Kidney (tissue), 13 donors: ENCODE results near the gene TARP.

Experiments used
- DNase-seq, 5 donors: peaks; one replicate each; pipeline ENCODE4 v3.0.0-alpha.2; 2013 to 2020
- FAIRE-seq: peaks from 2 replicates; lab custom pipeline; 2012; peaks lifted over from hg19 to GRCh38; lab: Jason Lieb, UNC
- H3K27ac ChIP-seq, 2 donors: one replicate each; pipeline ENCODE4 v1.7.0; 2013; ENCODE audit warnings: low read depth in 2 of 2, low read length in 2 of 2, inconsistent platforms in 1 of 2
- H3K27me3 ChIP-seq: one replicate; pipeline ENCODE4 v1.7.1; 2013; ENCODE audit warnings: low read length, inconsistent platforms; ENCODE audit not compliant: control insufficient read depth, insufficient read depth
- H3K36me3 ChIP-seq, 3 donors: one replicate each; pipeline versions ENCODE4 v1.7.0 to v1.7.1; 2013; ENCODE audit warnings: low read length in 3 of 3, control low read depth in 1 of 3, inconsistent platforms in 1 of 3; ENCODE audit not compliant: insufficient read depth in 3 of 3, control insufficient read depth in 2 of 3
- H3K4me1 ChIP-seq, 3 donors: one replicate each; pipeline versions ENCODE4 v1.7.0 to v1.7.1; 2013; ENCODE audit warnings: low read length in 3 of 3, inconsistent platforms in 1 of 3, low read depth in 1 of 3; ENCODE audit not compliant: control insufficient read depth in 2 of 3, insufficient read depth in 2 of 3
- H3K4me3 ChIP-seq, 3 donors: one replicate each; pipeline versions ENCODE4 v1.7.0 to v1.8.1; 2013; ENCODE audit warnings: low read length in 3 of 3, control low read depth in 1 of 3, inconsistent platforms in 1 of 3
- H3K9ac ChIP-seq, 3 donors: one replicate each; pipeline versions ENCODE4 v1.7.0 to v1.7.1; 2013; ENCODE audit warnings: low read length in 3 of 3, control low read depth in 1 of 3, inconsistent platforms in 1 of 3
- H3K9me3 ChIP-seq, 3 donors: one replicate each; pipeline versions ENCODE4 v1.7.0 to v1.7.1; 2013; ENCODE audit warnings: low read length in 3 of 3, control low read depth in 1 of 3, inconsistent platforms in 1 of 3; ENCODE audit not compliant: control insufficient read depth in 2 of 3, insufficient read depth in 1 of 3
- intact Hi-C: fragments of 100-400 bp; cut with DNase I; formaldehyde crosslinking; loops from one replicate; pipeline ENCODE4 v1.11.1; 2022
- TF ChIP-seq, protein P1 (sequence below): IDR thresholded peaks from 3 replicates; pipeline ENCODE4 v1.5.1; 2012; ENCODE audit warnings: mild to moderate bottlenecking, moderate library complexity, borderline replicate concordance; ENCODE audit not compliant: insufficient read depth; ENCODE audit errors: extremely low read depth
- donor health status: control.
- donor health status: control.
- donor health status: control.
- donor health status: control.
- donor health status: control.
- donor health status: DM: yes; HTN: yes; CAD: no.
- donor health status: Normal renal cell carcinoma (clear cell type).

TARP gene

DNA sequence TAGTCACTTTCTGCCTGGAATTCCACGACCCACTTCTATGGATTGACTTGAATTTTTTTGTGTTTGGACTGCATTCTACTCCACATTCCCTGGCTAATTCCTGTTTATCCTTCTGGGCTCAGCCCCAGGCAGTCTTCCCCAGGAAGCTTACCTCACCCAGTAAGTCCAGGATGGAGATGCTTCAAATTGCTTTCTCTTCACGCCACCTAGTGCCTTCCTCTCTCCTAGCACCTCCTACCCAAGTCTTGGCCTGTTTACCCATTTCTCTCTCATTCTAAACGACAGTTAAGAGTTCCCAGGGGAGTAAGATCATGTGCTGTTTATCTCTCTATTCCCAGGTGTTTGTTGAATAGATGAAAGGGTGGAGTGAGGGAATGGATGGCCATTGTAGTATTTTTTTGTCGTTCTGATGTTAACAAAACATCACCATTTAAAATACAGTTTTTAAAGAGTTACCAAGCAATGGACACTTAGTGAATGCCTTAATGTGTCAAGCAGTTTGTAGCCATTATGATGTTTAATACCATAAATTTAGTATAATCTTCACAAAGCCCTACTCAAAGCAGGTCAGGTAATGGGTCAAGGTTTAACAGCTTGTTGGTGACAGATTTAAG, 45.5 kb upstream of the TARP start:
- H3K4me1 ChIP-seq: peaks cover 0 to 2% (median 0%) of the 10 kb centered on the region in 3 donors
- H3K9ac ChIP-seq: no peak overlapping the region
- no peak overlapping the region for H3K27ac ChIP-seq
- H3K27me3 ChIP-seq: no peaks in the 10 kb centered on the region
- intact Hi-C loops: no loop called here
- FAIRE-seq: no peak
- H3K4me3 ChIP-seq: no peak overlapping the region
- peak in 4 of 5 donors; percentile 56 to 81 (median 69) for DNase-seq
- no peaks in the 10 kb centered on the region for H3K9me3 ChIP-seq
- no peaks in the 10 kb centered on the region for H3K36me3 ChIP-seq
- TF ChIP-seq, protein P1, sequence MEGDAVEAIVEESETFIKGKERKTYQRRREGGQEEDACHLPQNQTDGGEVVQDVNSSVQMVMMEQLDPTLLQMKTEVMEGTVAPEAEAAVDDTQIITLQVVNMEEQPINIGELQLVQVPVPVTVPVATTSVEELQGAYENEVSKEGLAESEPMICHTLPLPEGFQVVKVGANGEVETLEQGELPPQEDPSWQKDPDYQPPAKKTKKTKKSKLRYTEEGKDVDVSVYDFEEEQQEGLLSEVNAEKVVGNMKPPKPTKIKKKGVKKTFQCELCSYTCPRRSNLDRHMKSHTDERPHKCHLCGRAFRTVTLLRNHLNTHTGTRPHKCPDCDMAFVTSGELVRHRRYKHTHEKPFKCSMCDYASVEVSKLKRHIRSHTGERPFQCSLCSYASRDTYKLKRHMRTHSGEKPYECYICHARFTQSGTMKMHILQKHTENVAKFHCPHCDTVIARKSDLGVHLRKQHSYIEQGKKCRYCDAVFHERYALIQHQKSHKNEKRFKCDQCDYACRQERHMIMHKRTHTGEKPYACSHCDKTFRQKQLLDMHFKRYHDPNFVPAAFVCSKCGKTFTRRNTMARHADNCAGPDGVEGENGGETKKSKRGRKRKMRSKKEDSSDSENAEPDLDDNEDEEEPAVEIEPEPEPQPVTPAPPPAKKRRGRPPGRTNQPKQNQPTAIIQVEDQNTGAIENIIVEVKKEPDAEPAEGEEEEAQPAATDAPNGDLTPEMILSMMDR: peak; percentile 52

DNA sequence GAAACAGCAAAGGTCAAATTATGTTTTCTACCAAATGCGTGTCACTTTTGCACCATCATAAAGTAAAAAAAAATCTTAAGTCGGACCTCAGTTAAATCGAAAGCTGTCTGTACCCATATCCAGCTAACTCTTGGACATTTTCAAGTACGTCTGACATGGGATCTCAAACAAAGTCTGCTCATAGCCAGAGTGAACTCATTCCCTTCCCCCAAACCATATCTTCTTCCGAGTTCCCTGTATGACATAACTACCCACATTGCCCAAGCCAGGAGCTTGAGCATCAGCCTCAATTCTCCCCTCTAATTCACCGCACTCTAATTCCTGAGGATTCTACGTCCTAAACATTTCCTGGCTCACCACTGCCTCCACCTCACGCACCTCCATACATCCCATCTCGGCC, 44.8 kb upstream of the TARP start:
- Histone ChIP-seq H3K9ac (no peak overlapping the region), H3K4me1 (peaks cover 0 to 2% (median 0%) of the 10 kb centered on the region in 3 donors), H3K36me3 (no peaks in the 10 kb centered on the region), H3K27ac (no peak overlapping the region), H3K9me3 (no peaks in the 10 kb centered on the region), H3K4me3 (no peak overlapping the region), H3K27me3 (no peaks in the 10 kb centered on the region)
- DNase-seq (no peak), FAIRE-seq (no peak)
- intact Hi-C loops: no loop called here
- TF ChIP-seq, protein P1: no peak

DNA sequence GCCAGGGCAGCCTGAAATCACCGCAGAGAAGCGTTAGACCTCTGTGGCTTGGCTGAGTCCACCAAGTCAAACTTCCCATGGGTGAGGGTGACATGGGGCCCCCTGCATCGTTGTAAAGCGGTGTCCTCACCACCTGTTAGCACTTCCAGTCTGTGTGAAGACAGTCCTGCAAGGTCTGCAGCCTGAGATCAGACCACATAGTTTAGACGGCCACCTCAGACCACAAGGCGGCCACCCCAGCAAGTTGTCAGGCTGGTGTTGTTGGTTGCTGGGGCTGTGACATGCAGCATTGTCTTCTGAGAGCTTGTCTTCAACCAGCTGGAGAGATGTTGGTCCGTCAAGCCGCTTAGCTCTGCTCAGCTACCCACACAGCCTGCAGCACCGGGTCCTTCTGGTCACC, 44.1 kb upstream of the TARP start:
- H3K27me3 ChIP-seq: no peaks in the 10 kb centered on the region
- H3K4me3 ChIP-seq: no peak overlapping the region
- H3K27ac ChIP-seq: no peak overlapping the region
- intact Hi-C loops: no loop called here
- H3K4me1 ChIP-seq: peaks cover 0 to 4% (median 0%) of the 10 kb centered on the region in 3 donors
- FAIRE-seq (no peak), DNase-seq (no peak)
- no peak overlapping the region for H3K9ac ChIP-seq
- H3K36me3 ChIP-seq: no peaks in the 10 kb centered on the region
- TF ChIP-seq, protein P1: no peak
- no peaks in the 10 kb centered on the region for H3K9me3 ChIP-seq
